HEK293 (cell line): ENCODE results near the gene HCFC1.

Experiments
- CTCF ChIP-seq: fragments of 450-650 bp; formaldehyde crosslinking; IDR thresholded peaks from 2 replicates; pipeline ENCODE4 v1.5.1; 2016; ENCODE audit warnings: missing biosample characterization, missing genetic modification characterization
- SCRT2 ChIP-seq: fragments of 450-650 bp; formaldehyde crosslinking; IDR thresholded peaks from 2 replicates; pipeline ENCODE4 v1.5.1; 2016; ENCODE audit warnings: missing biosample characterization, missing genetic modification characterization
- SETDB1 ChIP-seq: IDR thresholded peaks from one replicate; pipeline ENCODE4 v1.6.1; 2017; ENCODE audit warnings: mild to moderate bottlenecking, low read length, moderate library complexity, mixed read lengths; ENCODE audit not compliant: insufficient read length
- TCF7L2 ChIP-seq: IDR thresholded peaks from 2 replicates; pipeline ENCODE4 v1.6.1; 2011; ENCODE audit warnings: low read depth, mild to moderate bottlenecking, inconsistent platforms, low read length, moderate library complexity, borderline replicate concordance
- ZBTB21 ChIP-seq: fragments of 450-650 bp; formaldehyde crosslinking; IDR thresholded peaks from 2 replicates; pipeline ENCODE4 v1.5.1; 2017; ENCODE audit warnings: missing biosample characterization, missing genetic modification characterization
- ZBTB7A ChIP-seq: fragments of 450-650 bp; formaldehyde crosslinking; IDR thresholded peaks from 2 replicates; pipeline ENCODE4 v1.5.1; 2016; ENCODE audit warnings: low read depth, missing biosample characterization, missing genetic modification characterization
- ZEB2 ChIP-seq: fragments of 450-650 bp; formaldehyde crosslinking; IDR thresholded peaks from 2 replicates; pipeline ENCODE4 v1.5.1; 2016; ENCODE audit warnings: missing biosample characterization, missing genetic modification characterization
- ZNF157 ChIP-seq: fragments of 450-650 bp; formaldehyde crosslinking; IDR thresholded peaks from 2 replicates; pipeline ENCODE4 v1.5.1; 2016; ENCODE audit warnings: missing biosample characterization, missing genetic modification characterization
- ZNF707 ChIP-seq: fragments of 450-650 bp; formaldehyde crosslinking; IDR thresholded peaks from 2 replicates; pipeline ENCODE4 v1.5.1; 2016; ENCODE audit warnings: missing biosample characterization, missing genetic modification characterization

- TF ChIP-seq ZBTB21 (tag by site-specific recombination) (no peak), SCRT2 (tag by site-specific recombination) (no peak), CTCF (tag by site-specific recombination) (no peak), TCF7L2 (no peak), ZNF157 (no peak), ZEB2 (tag by site-specific recombination) (no peak), SETDB1 (no peak), ZBTB7A (tag by site-specific recombination) (no peak), ZNF707 (no peak)
Measured at GRCh38 chrX:154000051-154000450, 28.4 kb upstream of the HCFC1 start.
